DOHH2 (cell line): ENCODE measurements around the gene HDAC4.

ENCODE experiments used
- H3F3A ChIP-seq: fragments of 200-600 bp; sonication (generic), shearing (Covaris generic); 2 replicates; pipeline ENCODE4 v1.6.0; 2016; ENCODE audit warnings: antibody characterized with exemption, mild to moderate bottlenecking; ENCODE audit not compliant: control insufficient read depth, insufficient read depth
- H3K27ac ChIP-seq: fragments of 200-600 bp; sonication (generic); 2 replicates; pipeline ENCODE4 v1.5.1; 2014; ENCODE audit warnings: low read depth, mild to moderate bottlenecking, low read length, moderate library complexity
- H3K27me3 ChIP-seq: fragments of 200-600 bp; sonication (generic); 2 replicates; pipeline ENCODE4 v1.6.1; 2014; ENCODE audit warnings: mild to moderate bottlenecking, low read length, mixed read lengths; ENCODE audit not compliant: control insufficient read depth
- H3K36me3 ChIP-seq: fragments of 200-600 bp; sonication (generic); 2 replicates; pipeline ENCODE4 v1.6.1; 2014; ENCODE audit warnings: mild to moderate bottlenecking, low read length, moderate library complexity, mixed read lengths; ENCODE audit not compliant: control insufficient read depth
- H3K4me1 ChIP-seq: fragments of 200-600 bp; sonication (generic); 2 replicates; pipeline ENCODE4 v1.6.1; 2014; ENCODE audit warnings: mild to moderate bottlenecking, low read length, mixed read lengths; ENCODE audit not compliant: control insufficient read depth
- H3K4me2 ChIP-seq: fragments of 200-600 bp; sonication (generic); 2 replicates; pipeline ENCODE4 v1.6.0; 2014; ENCODE audit warnings: mild to moderate bottlenecking, low read length, moderate library complexity
- H3K4me3 ChIP-seq: fragments of 200-600 bp; sonication (generic); 2 replicates; pipeline ENCODE4 v1.5.1; 2014; ENCODE audit warnings: mild to moderate bottlenecking, low read length, mixed read lengths
- H3K79me2 ChIP-seq: fragments of 200-600 bp; sonication (generic); 2 replicates; pipeline ENCODE4 v1.6.1; 2014; ENCODE audit warnings: mild to moderate bottlenecking, low read length, mixed read lengths; ENCODE audit not compliant: control insufficient read depth
- H3K9me2 ChIP-seq: fragments of 200-600 bp; sonication (generic); replicated peaks from 2 replicates; pipeline ENCODE4 v1.6.1; 2014; ENCODE audit warnings: mild to moderate bottlenecking, low read length, mixed read lengths; ENCODE audit not compliant: control insufficient read depth
- H3K9me3 ChIP-seq: fragments of 200-600 bp; sonication (generic); 2 replicates; pipeline ENCODE4 v1.6.1; 2014; ENCODE audit warnings: antibody characterized with exemption, low read length, mixed read lengths; ENCODE audit not compliant: control insufficient read depth, insufficient read depth
- H4K20me1 ChIP-seq: fragments of 200-600 bp; sonication (generic); 2 replicates; pipeline ENCODE4 v1.6.0; 2014; ENCODE audit warnings: low read depth, mild to moderate bottlenecking, antibody characterized with exemption, low read length, moderate library complexity; ENCODE audit not compliant: control insufficient read depth, insufficient read depth
- CTCF ChIP-seq: fragments of 200-600 bp; sonication (generic); IDR thresholded peaks from one replicate; pipeline ENCODE4 v1.5.1; 2014; ENCODE audit warnings: antibody characterized with exemption, mild to moderate bottlenecking, low read depth, low read length; ENCODE audit not compliant: poor library complexity, severe bottlenecking
- EZH2phosphoT487 ChIP-seq: fragments of 200-600 bp; sonication (generic); IDR thresholded peaks from 2 replicates; pipeline ENCODE4 v1.6.1; 2017; ENCODE audit warnings: borderline replicate concordance, mild to moderate bottlenecking, antibody characterized with exemption, low read length, moderate library complexity, mixed read lengths

HDAC4 gene

GRCh38 chr2:239137165-239137897 lies 263.5 kb downstream of the HDAC4 start:
- Histone ChIP-seq H3K79me2 (no peaks in the 10 kb centered on the region), H3K9me3 (no peaks in the 10 kb centered on the region), H3F3A (no peaks in the 10 kb centered on the region), H4K20me1 (no peaks in the 10 kb centered on the region), H3K27ac (no peak overlapping the region), H3K27me3 (no peaks in the 10 kb centered on the region), H3K36me3 (no peaks in the 10 kb centered on the region), H3K4me2 (no peak overlapping the region), H3K9me2 (no peaks in the 10 kb centered on the region), H3K4me1 (no peaks in the 10 kb centered on the region), H3K4me3 (no peak overlapping the region)
- TF ChIP-seq EZH2phosphoT487 (no peak), CTCF (no peak)

GRCh38 chr2:239136762-239137161 lies 264.1 kb downstream of the HDAC4 start:
- no peaks in the 10 kb centered on the region for H3F3A ChIP-seq

GRCh38 chr2:239136203-239136602 lies 264.6 kb downstream of the HDAC4 start:
- Histone ChIP-seq H3K36me3 (no peaks in the 10 kb centered on the region), H3K4me2 (no peak overlapping the region), H3K9me3 (no peaks in the 10 kb centered on the region), H3K79me2 (no peaks in the 10 kb centered on the region), H3K4me1 (no peaks in the 10 kb centered on the region), H3K27ac (no peak overlapping the region), H3K9me2 (no peaks in the 10 kb centered on the region), H3K4me3 (no peak overlapping the region), H3K27me3 (no peaks in the 10 kb centered on the region), H3F3A (no peaks in the 10 kb centered on the region), H4K20me1 (no peaks in the 10 kb centered on the region)
- TF ChIP-seq EZH2phosphoT487 = no peak
- no peak for TF ChIP-seq CTCF

More at GRCh38 chr2:239136762-239137161, 264.1 kb downstream of the HDAC4 start:
- Histone ChIP-seq H3K36me3 (no peaks in the 10 kb centered on the region), H3K79me2 (no peaks in the 10 kb centered on the region), H3K9me3 (no peaks in the 10 kb centered on the region), H3K27ac (no peak overlapping the region), H4K20me1 (no peaks in the 10 kb centered on the region), H3K4me2 (no peak overlapping the region), H3K9me2 (no peaks in the 10 kb centered on the region), H3K27me3 (no peaks in the 10 kb centered on the region), H3K4me1 (no peaks in the 10 kb centered on the region), H3K4me3 (no peak overlapping the region)
- no peak for TF ChIP-seq CTCF
